GM23248 (cell line): Measurements from ENCODE around the gene RPL26.

ENCODE experiments used
- EZH2 ChIP-seq: fragments of 200-600 bp; sonication (generic); IDR thresholded peaks from 2 replicates; pipeline ENCODE4 v1.6.1; 2018; ENCODE audit warnings: antibody characterized with exemption, mild to moderate bottlenecking; ENCODE audit not compliant: insufficient read depth, poor library complexity, severe bottlenecking
- EZH2phosphoT487 ChIP-seq: fragments of 200-600 bp; sonication (generic); IDR thresholded peaks from 2 replicates; pipeline ENCODE4 v1.6.1; 2018; ENCODE audit warnings: antibody characterized with exemption, moderate library complexity, mild to moderate bottlenecking, low read depth; ENCODE audit not compliant: insufficient read depth

GRCh38 chr17:8398980-8399379, 16.0 kb upstream of the RPL26 start:
- no peak for TF ChIP-seq EZH2
- no peak for TF ChIP-seq EZH2phosphoT487
